DND-41 (cell line): ENCODE data around the gene ZSWIM6.

Experiments
- ATAC-seq: fragments of 200-7000 bp; cut with Tn5 transposase; 3 replicates; pipeline ENCODE4 v1.9.1; 2021; ENCODE audit warnings: low read depth; ENCODE audit not compliant: insufficient read depth
- DNase-seq: peaks from one replicate; pipeline ENCODE4 v3.0.0-alpha.2; 2020
- H2AFZ ChIP-seq: 2 replicates; pipeline ENCODE4 v1.6.0; 2012; ENCODE audit warnings: low read depth, low read length
- H3K27ac ChIP-seq: 2 replicates; pipeline ENCODE4 v1.5.1; 2012; ENCODE audit warnings: low read length, inconsistent platforms
- H3K27me3 ChIP-seq: fragments of 200-600 bp; sonication (generic); 2 replicates; pipeline ENCODE4 v1.6.0; 2012; ENCODE audit warnings: low read length, mild to moderate bottlenecking, inconsistent platforms; ENCODE audit not compliant: insufficient read depth, poor library complexity
- H3K36me3 ChIP-seq: 2 replicates; pipeline ENCODE4 v1.5.1; 2012; ENCODE audit warnings: low read length, inconsistent platforms; ENCODE audit not compliant: insufficient read depth
- H3K4me1 ChIP-seq: 2 replicates; pipeline ENCODE4 v1.5.1; 2012; ENCODE audit warnings: mild to moderate bottlenecking, low read length; ENCODE audit not compliant: insufficient read depth
- H3K4me2 ChIP-seq: 2 replicates; pipeline ENCODE4 v1.6.0; 2012; ENCODE audit warnings: mild to moderate bottlenecking, moderate library complexity, low read length, inconsistent platforms; ENCODE audit not compliant: insufficient read depth
- H3K4me3 ChIP-seq, 2 experiments: fragments of 200-600 bp in 1 of 2; shearing (Covaris generic) in 1 of 2; 2 replicates each; pipeline ENCODE4 v1.5.1; 2012 to 2016; ENCODE audit warnings: inconsistent platforms in 2 of 2, low read length in 2 of 2, mild to moderate bottlenecking in 2 of 2, low read depth in 1 of 2, moderate library complexity in 1 of 2
- H3K79me2 ChIP-seq: 2 replicates; pipeline ENCODE4 v1.6.0; 2012; ENCODE audit warnings: low read length, inconsistent platforms; ENCODE audit not compliant: insufficient read depth
- H3K9ac ChIP-seq: 2 replicates; pipeline ENCODE4 v1.6.0; 2012; ENCODE audit warnings: low read depth, mild to moderate bottlenecking, inconsistent platforms, low read length, moderate library complexity
- H3K9me3 ChIP-seq: 2 replicates; pipeline ENCODE4 v1.5.1; 2012; ENCODE audit warnings: low read length, moderate library complexity, mild to moderate bottlenecking, inconsistent platforms; ENCODE audit not compliant: insufficient read depth, severe bottlenecking
- H4K20me1 ChIP-seq: 2 replicates; pipeline ENCODE4 v1.6.0; 2012; ENCODE audit warnings: low read length; ENCODE audit not compliant: insufficient read depth
- EZH2 ChIP-seq: IDR thresholded peaks from 3 replicates; pipeline ENCODE4 v1.6.1; 2012; ENCODE audit warnings: borderline replicate concordance, low read depth, mild to moderate bottlenecking, moderate library complexity, low read length, inconsistent platforms; ENCODE audit not compliant: severe bottlenecking
- TF ChIP-seq, protein P1 (sequence below): IDR thresholded peaks from 2 replicates; pipeline ENCODE4 v1.5.1; 2012; ENCODE audit warnings: borderline replicate concordance, low read length, moderate library complexity, mild to moderate bottlenecking; ENCODE audit not compliant: poor library complexity, severe bottlenecking; ENCODE audit errors: extremely low read depth

The ZSWIM6 gene

DNA sequence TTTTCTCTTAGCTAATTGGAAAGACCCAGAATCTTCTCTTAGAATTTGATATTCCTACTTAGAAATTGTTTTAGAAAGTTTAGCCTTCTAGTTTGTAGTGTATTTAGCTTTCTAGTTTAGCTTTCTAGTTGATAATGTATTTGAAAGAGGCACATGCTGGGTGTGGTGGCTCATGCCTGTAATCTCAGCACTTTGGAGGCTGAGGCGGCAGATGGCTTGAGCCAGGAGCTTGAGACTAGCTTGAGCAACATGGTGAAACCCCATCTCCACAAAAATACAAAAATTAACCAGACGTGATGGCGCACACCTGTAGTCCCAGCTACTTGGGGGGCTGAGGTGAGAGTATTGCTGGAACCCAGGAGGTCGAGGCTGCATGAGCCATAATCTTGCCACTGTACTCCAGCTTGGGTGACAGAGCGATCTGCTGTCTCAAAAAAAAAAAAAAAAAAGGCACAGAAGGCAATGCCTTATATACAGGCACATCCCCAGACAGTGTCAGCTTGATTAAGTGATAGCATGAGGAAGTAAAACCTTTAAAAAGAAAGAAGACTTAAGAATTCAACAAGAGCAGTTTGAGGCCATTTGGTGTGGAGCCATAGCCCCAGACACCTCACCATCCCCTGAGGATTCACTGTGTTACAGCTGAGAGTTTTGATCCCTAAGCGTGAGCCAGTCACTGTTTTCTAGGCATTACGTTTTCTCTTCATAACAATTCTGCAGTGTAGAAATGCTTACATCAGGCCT, 34.6 kb downstream of the ZSWIM6 start:
- no peak overlapping the region for H2AFZ ChIP-seq
- H3K36me3 ChIP-seq, result no peaks in the 10 kb centered on the region
- H4K20me1 ChIP-seq, result no peaks in the 10 kb centered on the region
- no peaks in the 10 kb centered on the region for H3K9me3 ChIP-seq
- no peak overlapping the region for H3K27ac ChIP-seq
- no peaks in the 10 kb centered on the region for H3K79me2 ChIP-seq
- H3K4me1 ChIP-seq, result no peaks in the 10 kb centered on the region
- no peak overlapping the region for H3K4me3 ChIP-seq
- H3K27me3 ChIP-seq, result no peaks in the 10 kb centered on the region
- TF ChIP-seq, protein P1, sequence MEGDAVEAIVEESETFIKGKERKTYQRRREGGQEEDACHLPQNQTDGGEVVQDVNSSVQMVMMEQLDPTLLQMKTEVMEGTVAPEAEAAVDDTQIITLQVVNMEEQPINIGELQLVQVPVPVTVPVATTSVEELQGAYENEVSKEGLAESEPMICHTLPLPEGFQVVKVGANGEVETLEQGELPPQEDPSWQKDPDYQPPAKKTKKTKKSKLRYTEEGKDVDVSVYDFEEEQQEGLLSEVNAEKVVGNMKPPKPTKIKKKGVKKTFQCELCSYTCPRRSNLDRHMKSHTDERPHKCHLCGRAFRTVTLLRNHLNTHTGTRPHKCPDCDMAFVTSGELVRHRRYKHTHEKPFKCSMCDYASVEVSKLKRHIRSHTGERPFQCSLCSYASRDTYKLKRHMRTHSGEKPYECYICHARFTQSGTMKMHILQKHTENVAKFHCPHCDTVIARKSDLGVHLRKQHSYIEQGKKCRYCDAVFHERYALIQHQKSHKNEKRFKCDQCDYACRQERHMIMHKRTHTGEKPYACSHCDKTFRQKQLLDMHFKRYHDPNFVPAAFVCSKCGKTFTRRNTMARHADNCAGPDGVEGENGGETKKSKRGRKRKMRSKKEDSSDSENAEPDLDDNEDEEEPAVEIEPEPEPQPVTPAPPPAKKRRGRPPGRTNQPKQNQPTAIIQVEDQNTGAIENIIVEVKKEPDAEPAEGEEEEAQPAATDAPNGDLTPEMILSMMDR, result no peak
- no peak for TF ChIP-seq EZH2
- no peak for DNase-seq
- no peak overlapping the region for H3K4me2 ChIP-seq
- H3K9ac ChIP-seq, result no peak overlapping the region
- no peak for ATAC-seq

DNA sequence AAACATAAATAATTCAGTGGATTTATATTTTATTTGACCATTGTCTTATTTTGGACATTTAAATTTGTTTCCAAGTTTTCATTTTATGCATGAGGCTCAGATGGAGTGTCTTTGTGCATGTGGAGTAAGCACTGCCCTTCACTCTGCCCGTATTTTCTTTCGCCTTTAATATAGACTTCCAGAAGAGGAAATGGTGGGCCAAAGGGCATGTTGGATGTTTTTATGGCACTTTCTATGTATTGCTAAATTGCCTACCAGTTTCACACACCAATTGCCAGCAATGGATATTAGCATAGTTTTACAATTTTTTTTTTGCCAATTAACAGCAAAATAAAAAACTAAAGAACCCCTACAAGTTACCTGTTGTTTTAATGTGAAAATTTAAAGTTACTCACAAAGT, 38.4 kb downstream of the ZSWIM6 start:
- H3K27me3 ChIP-seq, result no peaks in the 10 kb centered on the region
- no peak overlapping the region for H3K4me2 ChIP-seq
- H3K9ac ChIP-seq, result no peak overlapping the region
- H3K27ac ChIP-seq, result no peak overlapping the region
- DNase-seq, result no peak
- ATAC-seq, result no peak
- H3K4me3 ChIP-seq, result no peak overlapping the region
- H3K4me1 ChIP-seq, result no peaks in the 10 kb centered on the region
- TF ChIP-seq, protein P1, result no peak
- TF ChIP-seq EZH2, result no peak
- H3K9me3 ChIP-seq, result no peaks in the 10 kb centered on the region
- no peaks in the 10 kb centered on the region for H3K36me3 ChIP-seq
- no peaks in the 10 kb centered on the region for H4K20me1 ChIP-seq
- no peaks in the 10 kb centered on the region for H3K79me2 ChIP-seq
- no peak overlapping the region for H2AFZ ChIP-seq

DNA sequence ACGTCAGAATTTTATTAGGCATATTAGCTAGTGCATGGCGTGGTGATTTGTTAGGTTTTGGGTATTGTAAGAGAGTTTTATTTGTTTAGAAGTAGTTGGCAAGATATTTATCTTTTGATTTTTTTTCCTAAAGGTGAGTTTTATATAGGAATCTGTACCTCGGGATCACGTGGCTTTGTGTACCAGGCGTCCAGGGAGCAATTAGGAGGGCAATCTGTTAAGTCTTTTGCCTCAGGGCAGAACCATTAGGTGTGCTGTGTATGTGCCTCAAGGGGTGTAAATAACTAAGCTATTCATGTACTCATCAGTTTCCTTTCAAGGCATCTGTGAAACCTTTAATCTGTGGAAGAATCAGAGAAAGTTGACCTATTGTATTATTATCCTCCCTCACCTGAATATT, 39.4 kb downstream of the ZSWIM6 start:
- Histone ChIP-seq H3K4me1 (no peaks in the 10 kb centered on the region), H3K36me3 (no peaks in the 10 kb centered on the region), H3K9me3 (no peaks in the 10 kb centered on the region), H3K4me2 (no peak overlapping the region), H3K4me3 (no peak overlapping the region), H2AFZ (no peak overlapping the region), H3K27ac (no peak overlapping the region), H3K27me3 (no peaks in the 10 kb centered on the region), H4K20me1 (no peaks in the 10 kb centered on the region), H3K79me2 (no peaks in the 10 kb centered on the region), H3K9ac (no peak overlapping the region)
- no peak for ATAC-seq
- no peak for DNase-seq
- TF ChIP-seq, protein P1, result no peak
- TF ChIP-seq EZH2, result no peak
